Measurements from ENCODE around the gene E2F6.

E2F6 gene

DNA sequence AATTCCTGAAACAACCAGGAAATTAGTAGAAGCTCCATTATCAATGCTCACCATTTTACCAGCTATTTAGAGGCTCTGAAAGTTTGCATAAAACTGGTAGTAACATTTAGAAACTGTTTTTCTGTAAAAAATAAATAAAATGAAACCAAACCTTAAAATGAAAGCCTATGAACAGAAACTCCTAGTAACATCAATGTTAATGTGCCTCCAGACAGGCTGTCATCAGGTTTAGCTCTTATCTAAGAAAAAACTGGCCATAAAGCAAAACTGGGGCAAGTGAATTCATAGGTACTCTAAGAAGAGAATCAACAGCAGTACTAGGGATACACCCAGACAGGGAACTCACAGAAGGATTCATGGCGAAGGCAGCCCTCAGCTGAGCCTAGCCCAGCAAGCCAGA lies 8.0 kb downstream of the E2F6 start:
- Histone ChIP-seq H3K4me2 (ENCODE audit: insufficient read depth, low read length, poor library complexity, severe bottlenecking) (no peak overlapping the region), H3K36me3 (replicated peaks in 1 of 2; ENCODE audit: control insufficient read depth in 2 of 2, insufficient read depth in 2 of 2, low read length in 2 of 2) (peaks cover 0 to 85% of the 10 kb centered on the region in 2 donors), H3K14ac (ENCODE audit: low read length) (no peak overlapping the region), H3K23ac (ENCODE audit: low read depth, low read length, poor library complexity) (no peak overlapping the region), H2BK15ac (ENCODE audit: low read length) (no peak overlapping the region), H3K27ac (replicated peaks; ENCODE audit: low read length) (no peak overlapping the region), H2AK5ac (ENCODE audit: low read depth, low read length) (no peak overlapping the region), H3K4me1 (ENCODE audit: control insufficient read depth in 2 of 2, insufficient read depth in 1 of 2, low read depth in 1 of 2, low read length in 2 of 2) (no peaks in the 10 kb centered on the region), H3K4ac (ENCODE audit: low read length) (no peak overlapping the region), H3K18ac (ENCODE audit: low read length) (no peak overlapping the region), H4K8ac (ENCODE audit: low read depth, low read length) (no peak overlapping the region), H2AFZ (ENCODE audit: low read length) (no peak overlapping the region), H2BK5ac (ENCODE audit: low read length) (no peak overlapping the region), H4K91ac (ENCODE audit: low read depth, low read length, poor library complexity) (no peak overlapping the region), H2BK12ac (ENCODE audit: low read length) (no peak overlapping the region), H3K9ac (ENCODE audit: low read depth, low read length, poor library complexity) (no peak overlapping the region), H3K4me3 (ENCODE audit: low read length in 2 of 2) (no peak overlapping the region), H2BK120ac (ENCODE audit: low read depth, low read length) (no peak overlapping the region), H3K79me1 (ENCODE audit: low read depth, low read length) (no peaks in the 10 kb centered on the region), H3K9me3 (replicated peaks in 1 of 2; ENCODE audit: control insufficient read depth in 2 of 2, insufficient read depth in 1 of 2, low read depth in 1 of 2, low read length in 2 of 2) (peaks cover 0 to 16% of the 10 kb centered on the region in 2 donors), H3K27me3 (ENCODE audit: control insufficient read depth in 3 of 3, insufficient read depth in 3 of 3, low read depth in 1 of 3, low read length in 3 of 3) (no peaks in the 10 kb centered on the region)
- WGBS, 2 donors (ENCODE audit: extremely low coverage in 2 of 2, insufficient read length in 2 of 2, insufficient replicate concordance in 1 of 2), result no CpG with 5 or more reads among the region's 1 CpG
- DNase-seq (ENCODE audit: low spot score), result no peak

DNA sequence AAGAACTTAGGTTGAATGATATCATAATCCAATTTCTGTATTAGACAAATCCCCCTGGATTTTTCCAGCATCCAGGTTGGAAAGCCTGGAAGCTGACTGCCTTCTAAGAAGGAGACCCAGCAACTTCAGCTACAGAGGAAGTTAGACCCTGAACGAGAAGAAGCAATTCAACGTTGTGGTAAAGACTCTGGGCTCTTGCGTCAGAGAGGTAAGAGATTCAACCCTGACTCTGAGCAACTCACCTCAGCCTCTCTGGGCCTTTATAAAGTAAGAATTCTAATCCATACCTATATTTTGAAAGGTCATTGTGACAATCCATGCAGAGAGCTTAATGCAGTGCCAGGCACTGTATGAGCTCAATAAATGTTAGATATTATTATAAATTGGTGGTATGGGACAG lies 9.7 kb downstream of the E2F6 start:
- no peak overlapping the region for H3K4me2 ChIP-seq (ENCODE audit: insufficient read depth, low read length, poor library complexity, severe bottlenecking)
- no peak for DNase-seq (ENCODE audit: low spot score)
- H3K4me1 ChIP-seq (ENCODE audit: control insufficient read depth in 2 of 2, insufficient read depth in 1 of 2, low read depth in 1 of 2, low read length in 2 of 2), result no peaks in the 10 kb centered on the region
- no peak overlapping the region for H4K91ac ChIP-seq (ENCODE audit: low read depth, low read length, poor library complexity)
- no peak overlapping the region for H2BK12ac ChIP-seq (ENCODE audit: low read length)
- H3K79me1 ChIP-seq (ENCODE audit: low read depth, low read length), result no peaks in the 10 kb centered on the region
- no peak overlapping the region for H2BK15ac ChIP-seq (ENCODE audit: low read length)
- no peaks in the 10 kb centered on the region for H3K27me3 ChIP-seq (ENCODE audit: control insufficient read depth in 3 of 3, insufficient read depth in 3 of 3, low read depth in 1 of 3, low read length in 3 of 3)
- H3K9ac ChIP-seq (ENCODE audit: low read depth, low read length, poor library complexity), result no peak overlapping the region
- no peak overlapping the region for H2BK5ac ChIP-seq (ENCODE audit: low read length)
- no peaks in the 10 kb centered on the region for H3K9me3 ChIP-seq (replicated peaks in 1 of 2; ENCODE audit: control insufficient read depth in 2 of 2, insufficient read depth in 1 of 2, low read depth in 1 of 2, low read length in 2 of 2)
- no peak overlapping the region for H3K4ac ChIP-seq (ENCODE audit: low read length)
- no CpG with 5 or more reads among the region's 3 CpGs for WGBS, 2 donors (ENCODE audit: extremely low coverage in 2 of 2, insufficient read length in 2 of 2, insufficient replicate concordance in 1 of 2)
- no peak overlapping the region for H3K23ac ChIP-seq (ENCODE audit: low read depth, low read length, poor library complexity)
- H4K8ac ChIP-seq (ENCODE audit: low read depth, low read length), result no peak overlapping the region
- no peak overlapping the region for H2AK5ac ChIP-seq (ENCODE audit: low read depth, low read length)
- H2BK120ac ChIP-seq (ENCODE audit: low read depth, low read length), result no peak overlapping the region
- H3K4me3 ChIP-seq (ENCODE audit: low read length in 2 of 2), result no peak overlapping the region
- H3K18ac ChIP-seq (ENCODE audit: low read length), result no peak overlapping the region
- H3K27ac ChIP-seq (replicated peaks; ENCODE audit: low read length), result no peak overlapping the region
- H3K14ac ChIP-seq (ENCODE audit: low read length), result no peak overlapping the region
- no peak overlapping the region for H2AFZ ChIP-seq (ENCODE audit: low read length)
- peaks cover 2 to 84% of the 10 kb centered on the region in 2 donors for H3K36me3 ChIP-seq (replicated peaks in 1 of 2; ENCODE audit: control insufficient read depth in 2 of 2, insufficient read depth in 2 of 2, low read length in 2 of 2)

DNA sequence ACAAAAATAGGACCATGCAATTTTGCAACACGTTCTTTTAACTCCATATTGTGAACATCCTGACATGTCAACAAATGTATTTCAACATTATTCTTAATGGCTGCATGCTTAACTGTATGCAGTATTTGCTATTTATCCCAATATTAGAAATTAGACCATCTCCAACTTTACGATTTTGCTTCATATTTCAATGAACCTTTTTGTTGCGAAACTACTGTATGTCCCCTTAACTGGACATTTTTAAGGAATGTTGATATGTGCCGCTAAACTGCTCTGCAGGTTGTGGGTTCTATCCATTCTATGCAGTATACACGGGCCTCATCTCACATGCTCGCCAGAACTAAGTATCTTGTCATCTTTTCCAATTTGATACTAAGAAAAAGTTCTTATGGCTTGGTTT lies 11.1 kb downstream of the E2F6 start:
- Histone ChIP-seq H3K18ac (ENCODE audit: low read length) (no peak overlapping the region), H2BK5ac (ENCODE audit: low read length) (no peak overlapping the region), H3K27ac (replicated peaks; ENCODE audit: low read length) (no peak overlapping the region), H2AK5ac (ENCODE audit: low read depth, low read length) (no peak overlapping the region), H4K8ac (ENCODE audit: low read depth, low read length) (no peak overlapping the region), H3K14ac (ENCODE audit: low read length) (no peak overlapping the region), H2AFZ (ENCODE audit: low read length) (no peak overlapping the region), H2BK120ac (ENCODE audit: low read depth, low read length) (no peak overlapping the region), H3K4me3 (ENCODE audit: low read length in 2 of 2) (no peak overlapping the region), H3K23ac (ENCODE audit: low read depth, low read length, poor library complexity) (no peak overlapping the region), H3K9ac (ENCODE audit: low read depth, low read length, poor library complexity) (no peak overlapping the region), H3K4me2 (ENCODE audit: insufficient read depth, low read length, poor library complexity, severe bottlenecking) (no peak overlapping the region), H3K27me3 (ENCODE audit: control insufficient read depth in 3 of 3, insufficient read depth in 3 of 3, low read depth in 1 of 3, low read length in 3 of 3) (no peaks in the 10 kb centered on the region), H3K4me1 (ENCODE audit: control insufficient read depth in 2 of 2, insufficient read depth in 1 of 2, low read depth in 1 of 2, low read length in 2 of 2) (no peaks in the 10 kb centered on the region), H2BK15ac (ENCODE audit: low read length) (no peak overlapping the region), H3K36me3 (replicated peaks in 1 of 2; ENCODE audit: control insufficient read depth in 2 of 2, insufficient read depth in 2 of 2, low read length in 2 of 2) (peaks cover 2 to 88% of the 10 kb centered on the region in 2 donors), H3K4ac (ENCODE audit: low read length) (no peak overlapping the region), H2BK12ac (ENCODE audit: low read length) (no peak overlapping the region), H3K79me1 (ENCODE audit: low read depth, low read length) (no peaks in the 10 kb centered on the region), H3K9me3 (replicated peaks in 1 of 2; ENCODE audit: control insufficient read depth in 2 of 2, insufficient read depth in 1 of 2, low read depth in 1 of 2, low read length in 2 of 2) (no peaks in the 10 kb centered on the region), H4K91ac (ENCODE audit: low read depth, low read length, poor library complexity) (no peak overlapping the region)
- no CpG with 5 or more reads among the region's 6 CpGs for WGBS, 2 donors (ENCODE audit: extremely low coverage in 2 of 2, insufficient read length in 2 of 2, insufficient replicate concordance in 1 of 2)
- DNase-seq (ENCODE audit: low spot score), result no peak

DNA sequence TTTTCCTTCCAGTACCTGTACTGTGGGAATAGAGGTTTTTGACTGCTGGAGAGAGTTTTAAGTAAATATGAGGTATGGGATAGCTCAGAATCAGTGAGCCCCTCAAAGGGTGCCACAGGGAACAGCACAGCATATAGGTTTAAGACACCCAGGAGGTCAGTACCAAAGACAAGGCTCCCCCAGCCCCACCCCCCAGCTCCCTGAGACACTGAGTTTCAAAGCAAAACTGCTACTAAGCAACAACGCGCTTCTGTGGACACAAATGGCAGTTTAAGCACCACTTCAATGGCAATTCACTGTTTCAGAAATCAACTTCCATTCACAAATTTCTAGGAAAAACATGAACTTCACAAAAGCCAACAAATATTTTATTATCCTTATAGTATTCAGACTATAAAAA lies 15.2 kb downstream of the E2F6 start:
- whole genome bisulfite sequencing, 2 donors (ENCODE audit: extremely low coverage in 2 of 2, insufficient read length in 2 of 2, insufficient replicate concordance in 1 of 2), result no CpG with 5 or more reads among the region's 2 CpGs
- no peak overlapping the region for H2BK5ac ChIP-seq (ENCODE audit: low read length)
- no peaks in the 10 kb centered on the region for H3K79me1 ChIP-seq (ENCODE audit: low read depth, low read length)
- no peak overlapping the region for H4K8ac ChIP-seq (ENCODE audit: low read depth, low read length)
- no peak for DNase-seq (ENCODE audit: low spot score)
- H3K4me3 ChIP-seq (ENCODE audit: low read length in 2 of 2), result no peak overlapping the region
- no peak overlapping the region for H3K4ac ChIP-seq (ENCODE audit: low read length)
- no peak overlapping the region for H2AFZ ChIP-seq (ENCODE audit: low read length)
- no peak overlapping the region for H2BK120ac ChIP-seq (ENCODE audit: low read depth, low read length)
- no peaks in the 10 kb centered on the region for H3K9me3 ChIP-seq (replicated peaks in 1 of 2; ENCODE audit: control insufficient read depth in 2 of 2, insufficient read depth in 1 of 2, low read depth in 1 of 2, low read length in 2 of 2)
- no peak overlapping the region for H3K23ac ChIP-seq (ENCODE audit: low read depth, low read length, poor library complexity)
- H3K4me2 ChIP-seq (ENCODE audit: insufficient read depth, low read length, poor library complexity, severe bottlenecking), result no peak overlapping the region
- H3K18ac ChIP-seq (ENCODE audit: low read length), result no peak overlapping the region
- H3K36me3 ChIP-seq (replicated peaks in 1 of 2; ENCODE audit: control insufficient read depth in 2 of 2, insufficient read depth in 2 of 2, low read length in 2 of 2), result peaks cover 16 to 98% of the 10 kb centered on the region in 2 donors
- no peak overlapping the region for H3K14ac ChIP-seq (ENCODE audit: low read length)
- no peak overlapping the region for H2BK15ac ChIP-seq (ENCODE audit: low read length)
- no peak overlapping the region for H4K91ac ChIP-seq (ENCODE audit: low read depth, low read length, poor library complexity)
- H3K27me3 ChIP-seq (ENCODE audit: control insufficient read depth in 3 of 3, insufficient read depth in 3 of 3, low read depth in 1 of 3, low read length in 3 of 3), result no peaks in the 10 kb centered on the region
- no peak overlapping the region for H3K27ac ChIP-seq (replicated peaks; ENCODE audit: low read length)
- H2AK5ac ChIP-seq (ENCODE audit: low read depth, low read length), result no peak overlapping the region
- H2BK12ac ChIP-seq (ENCODE audit: low read length), result no peak overlapping the region
- H3K9ac ChIP-seq (ENCODE audit: low read depth, low read length, poor library complexity), result no peak overlapping the region
- H3K4me1 ChIP-seq (ENCODE audit: control insufficient read depth in 2 of 2, insufficient read depth in 1 of 2, low read depth in 1 of 2, low read length in 2 of 2), result no peaks in the 10 kb centered on the region
